Measurements from ENCODE around the gene ARID1B. TPM values are rescaled to one million over a fixed set of nuclear protein-coding genes. Genes with fewer than 3 reads are reported as not detected.

ARID1B gene
- total and polyA plus RNA-seq, 2 of the 13 experiments (the other 11 are each of a cell fraction or from before 2014, with no cell fraction given), result 20.1 to 32.6 TPM

GRCh38 chr6:157087974-157088373, 310.8 kb downstream of the ARID1B start:
- DNase-seq (ENCODE audit: low spot score) (no peak), ATAC-seq (no peak), FAIRE-seq (no peak)
- BruUV-seq (replicated peaks), result no TSS peak
- Histone ChIP-seq H3K36me3 (replicated peaks in 1 of 2; ENCODE audit: control insufficient read depth in 1 of 2, insufficient read depth in 2 of 2, low read length in 2 of 2) (peaks cover 10 to 49% of the 10 kb centered on the region in 2 experiments; a peak in 4 of 5 replicates), H3K9me3 (ENCODE audit: low read length) (no peaks in the 10 kb centered on the region), H3K9ac (ENCODE audit: insufficient read depth, low read depth, low read length) (no peak overlapping the region), H3K27ac (ENCODE audit: extremely low read length, insufficient read depth, low read length) (no peak overlapping the region), H2AFZ (ENCODE audit: low read length) (no peak overlapping the region), H4K20me1 (ENCODE audit: insufficient read depth, low read length) (no peaks in the 10 kb centered on the region), H3K4me2 (ENCODE audit: low read depth, low read length) (no peak overlapping the region), H3K4me3 (replicated peaks in 1 of 3; ENCODE audit: insufficient read depth in 1 of 3, low read depth in 2 of 3, low read length in 3 of 3) (no peak overlapping the region), H3K27me3 (ENCODE audit: control insufficient read depth in 1 of 2, insufficient read depth in 2 of 2, low read length in 2 of 2) (no peaks in the 10 kb centered on the region), H3K4me1 (ENCODE audit: insufficient read depth, low read length) (peaks cover 12% of the 10 kb centered on the region), H3K79me2 (ENCODE audit: insufficient read depth, low read length) (no peaks in the 10 kb centered on the region)
- ChIA-PET POLR2A (no interaction called here), CTCF (ENCODE audit: low intra/inter-chr PET ratio, low total read pairs) (no interaction called here)
- WGBS (ENCODE audit: low lambda C conversion rate), result 100% methylated on average over 2 of the region's 2 CpGs
- in situ Hi-C loops (cut with HindIII; ENCODE audit: extremely low pct_ligation_motif_present, low pct_unique_long_range_greater_than_20kb) (no loop called here), intact Hi-C loops (cut with micrococcal nuclease; ENCODE audit: unreplicated experiment) (no loop called here)
- no peak for TF ChIP-seq MTA1 (CRISPR knock-in tag; IDR thresholded peaks at IDR 0.05; ENCODE audit: borderline replicate concordance)
- no peak for TF ChIP-seq ZNF784 (CRISPR knock-in tag; IDR thresholded peaks at IDR 0.05; ENCODE audit: borderline replicate concordance)
- no peak for TF ChIP-seq ZNF367 (CRISPR knock-in tag; IDR thresholded peaks at IDR 0.05; ENCODE audit: borderline replicate concordance)

- ATAC-seq, result no peak
- TF ChIP-seq ZNF281 (CRISPR knock-in tag; IDR thresholded peaks at IDR 0.05; ENCODE audit: borderline replicate concordance), result no peak
- Histone ChIP-seq H3K4me2 (ENCODE audit: low read depth, low read length) (no peak overlapping the region), H3K4me1 (ENCODE audit: insufficient read depth, low read length) (peaks cover 12% of the 10 kb centered on the region), H3K36me3 (replicated peaks in 1 of 2; ENCODE audit: control insufficient read depth in 1 of 2, insufficient read depth in 2 of 2, low read length in 2 of 2) (peaks cover 10 to 49% of the 10 kb centered on the region in 2 experiments; a peak in 4 of 5 replicates), H2AFZ (ENCODE audit: low read length) (no peak overlapping the region), H3K27ac (ENCODE audit: extremely low read length, insufficient read depth, low read length) (no peak overlapping the region), H3K4me3 (replicated peaks in 1 of 3; ENCODE audit: insufficient read depth in 1 of 3, low read depth in 2 of 3, low read length in 3 of 3) (no peak overlapping the region), H3K27me3 (ENCODE audit: control insufficient read depth in 1 of 2, insufficient read depth in 2 of 2, low read length in 2 of 2) (no peaks in the 10 kb centered on the region), H3K9me3 (ENCODE audit: low read length) (no peaks in the 10 kb centered on the region), H4K20me1 (ENCODE audit: insufficient read depth, low read length) (no peaks in the 10 kb centered on the region), H3K79me2 (ENCODE audit: insufficient read depth, low read length) (no peaks in the 10 kb centered on the region), H3K9ac (ENCODE audit: insufficient read depth, low read depth, low read length) (no peak overlapping the region)
- in situ Hi-C loops (cut with HindIII; ENCODE audit: extremely low pct_ligation_motif_present, low pct_unique_long_range_greater_than_20kb), result no loop called here
- BruUV-seq (replicated peaks), result no TSS peak
- FAIRE-seq, result no peak
- WGBS (ENCODE audit: low lambda C conversion rate), result 97% methylated on average over 3 of the region's 3 CpGs
- POLR2A ChIA-PET, result interaction anchor here (0.6 kb wide), 1 partner anchor 26 kb away, joined by 3 read pairs; no protein-coding TSS in a partner anchor
- DNase-seq (ENCODE audit: low spot score), result no peak
- CTCF ChIA-PET (ENCODE audit: low intra/inter-chr PET ratio, low total read pairs), result no interaction called here
- intact Hi-C loops (cut with micrococcal nuclease; ENCODE audit: unreplicated experiment), result no loop called here
These were observed 311.7 kb downstream of the ARID1B start for GRCh38 chr6:157088841-157089240.
